ENCODE data around the gene BRD8.

The BRD8 gene

GRCh38 chr5:138095100-138095907 is 83.1 kb downstream of the BRD8 start:
- DNase-seq, result no peak

DNA sequence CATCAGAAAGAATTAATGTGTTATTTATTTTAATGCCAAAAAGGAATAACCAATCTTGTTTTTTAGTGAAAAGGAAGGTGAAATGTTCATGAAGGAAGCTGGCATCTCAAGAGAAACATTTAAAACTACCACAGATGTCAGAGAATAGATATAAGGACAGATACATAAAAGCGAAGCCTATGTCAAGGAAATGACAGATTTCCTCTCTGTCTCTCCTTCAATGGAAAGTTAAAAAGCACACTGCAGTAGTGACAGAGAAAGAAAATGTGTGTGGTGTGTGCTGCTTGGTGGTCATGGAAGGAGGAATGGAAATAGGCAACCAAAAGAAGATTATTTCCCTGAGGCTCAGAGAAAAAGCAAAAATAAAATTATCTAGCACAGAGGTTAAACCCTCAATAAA is 85.4 kb downstream of the BRD8 start:
- no peak for DNase-seq

GRCh38 chr5:138092301-138092700 is 86.1 kb downstream of the BRD8 start:
- no peak for DNase-seq

DNA sequence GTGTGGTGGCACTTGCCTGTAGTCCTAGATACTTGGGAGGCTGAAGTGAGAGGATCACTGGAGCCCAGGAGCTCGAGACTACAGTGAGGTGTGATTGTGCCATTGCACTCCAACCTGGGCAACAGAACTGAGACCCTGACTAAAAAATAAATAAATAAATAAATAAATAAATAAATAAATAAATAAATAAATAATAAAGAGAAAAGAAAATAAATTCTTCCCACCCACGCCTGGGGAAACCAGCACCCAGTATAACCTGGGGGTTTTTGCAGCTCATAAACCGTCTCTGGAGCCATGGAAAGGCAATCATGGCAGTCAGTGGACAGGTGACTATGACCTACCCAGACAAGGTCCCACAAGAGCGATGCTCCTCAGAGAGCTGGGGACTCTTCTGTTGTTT is 86.7 kb downstream of the BRD8 start:
- no peak for DNase-seq
